Fibroblast of lung (primary cell): ENCODE data around the gene LYL1.

Experiments used
- EZH2 ChIP-seq: IDR thresholded peaks from 2 replicates; pipeline ENCODE4 v1.5.1; 2012; ENCODE audit warnings: low read length, control low read depth, mild to moderate bottlenecking; ENCODE audit errors: missing control alignments
- TF ChIP-seq, protein P1 (sequence below), 2 donors: IDR thresholded peaks in 1 of 2; conservative IDR thresholded peaks in 1 of 2; 1 replicate in 1 of 2; 2 replicates in 1 of 2; pipeline ENCODE4 v1.5.1; 2011 to 2012; ENCODE audit warnings: low read length in 2 of 2, control low read depth in 1 of 2, inconsistent platforms in 1 of 2, low read depth in 1 of 2, mild to moderate bottlenecking in 1 of 2

DNA sequence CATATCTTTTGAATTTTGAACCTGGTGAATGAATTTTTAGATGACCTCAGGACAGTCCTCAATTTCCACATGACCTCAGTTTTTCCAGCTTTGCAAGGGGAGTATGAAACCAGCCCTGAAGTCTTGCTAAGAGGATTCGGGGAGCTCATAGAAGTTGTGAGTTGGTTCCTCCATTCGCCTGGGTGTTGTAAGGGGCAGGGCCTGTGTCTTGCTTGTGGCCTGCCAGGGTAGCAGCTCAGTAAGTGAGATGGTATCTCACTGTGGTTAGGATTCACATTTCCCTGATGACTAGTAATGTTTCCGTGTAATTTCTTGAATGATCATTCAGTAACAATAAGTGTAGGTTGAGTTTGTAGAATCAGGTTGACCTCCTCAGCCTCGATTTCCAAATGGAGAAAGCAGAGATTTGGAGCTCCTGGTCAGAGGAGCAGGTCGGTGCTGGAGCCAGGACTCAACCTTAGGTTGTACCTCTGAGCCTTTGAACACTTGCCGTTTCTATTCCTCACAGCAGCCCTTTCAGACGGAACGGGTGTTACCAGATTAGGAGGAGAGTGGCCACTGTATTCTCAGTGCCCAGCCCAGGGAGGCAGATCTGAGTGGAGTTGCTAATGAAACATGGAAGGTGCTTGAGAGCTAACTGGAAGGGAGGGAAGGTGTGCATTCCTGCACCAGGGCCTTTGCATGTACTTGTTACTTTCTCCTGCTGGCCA is 30.0 kb upstream of the LYL1 start:
- TF ChIP-seq, protein P1, sequence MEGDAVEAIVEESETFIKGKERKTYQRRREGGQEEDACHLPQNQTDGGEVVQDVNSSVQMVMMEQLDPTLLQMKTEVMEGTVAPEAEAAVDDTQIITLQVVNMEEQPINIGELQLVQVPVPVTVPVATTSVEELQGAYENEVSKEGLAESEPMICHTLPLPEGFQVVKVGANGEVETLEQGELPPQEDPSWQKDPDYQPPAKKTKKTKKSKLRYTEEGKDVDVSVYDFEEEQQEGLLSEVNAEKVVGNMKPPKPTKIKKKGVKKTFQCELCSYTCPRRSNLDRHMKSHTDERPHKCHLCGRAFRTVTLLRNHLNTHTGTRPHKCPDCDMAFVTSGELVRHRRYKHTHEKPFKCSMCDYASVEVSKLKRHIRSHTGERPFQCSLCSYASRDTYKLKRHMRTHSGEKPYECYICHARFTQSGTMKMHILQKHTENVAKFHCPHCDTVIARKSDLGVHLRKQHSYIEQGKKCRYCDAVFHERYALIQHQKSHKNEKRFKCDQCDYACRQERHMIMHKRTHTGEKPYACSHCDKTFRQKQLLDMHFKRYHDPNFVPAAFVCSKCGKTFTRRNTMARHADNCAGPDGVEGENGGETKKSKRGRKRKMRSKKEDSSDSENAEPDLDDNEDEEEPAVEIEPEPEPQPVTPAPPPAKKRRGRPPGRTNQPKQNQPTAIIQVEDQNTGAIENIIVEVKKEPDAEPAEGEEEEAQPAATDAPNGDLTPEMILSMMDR (conservative IDR thresholded peaks at IDR 0.05 in 1 of 2, IDR thresholded peaks at IDR 0.05 in 1 of 2; ENCODE audit: low read depth in 1 of 2, low read length in 2 of 2), result no peak
- no peak for TF ChIP-seq EZH2
